Measurements from ENCODE around the gene GPR37L1.
"Not testable (repeated sequence)": the region's sequence is repeated elsewhere in the genome, so short reads cannot be mapped to it uniquely, and the experiment has no call there.

GPR37L1 gene

GRCh38 chr1:202133496-202133895 is 10.8 kb downstream of the GPR37L1 start:
- no peak for DNase-seq (ENCODE audit: low read depth)

- DNase-seq (ENCODE audit: low read depth), result no peak
Measured at GRCh38 chr1:202133989-202134388, 11.3 kb downstream of the GPR37L1 start.

- DNase-seq (ENCODE audit: low read depth), result no peak
Measured at GRCh38 chr1:202134645-202135172, 12.0 kb downstream of the GPR37L1 start.

GRCh38 chr1:202135221-202135721 is 12.6 kb downstream of the GPR37L1 start:
- no peak for DNase-seq (ENCODE audit: low read depth)

GRCh38 chr1:202140833-202141232 is 18.1 kb downstream of the GPR37L1 start:
- DNase-seq (ENCODE audit: low read depth), result no peak

GRCh38 chr1:202141468-202141867 is 18.8 kb downstream of the GPR37L1 start:
- not testable (repeated sequence) for DNase-seq (ENCODE audit: low read depth)

GRCh38 chr1:202143011-202143767 is 20.5 kb downstream of the GPR37L1 start:
- DNase-seq (ENCODE audit: low read depth), result no peak

- DNase-seq (ENCODE audit: low read depth), result no peak
Measured at GRCh38 chr1:202143768-202144401, 21.2 kb downstream of the GPR37L1 start.

GRCh38 chr1:202144402-202145067 is 21.8 kb downstream of the GPR37L1 start, which contains the start of gene ARL8A:
ARL8A (minus strand) TSS chr1:202144737; CDS start chr1:202144572, 165 bp downstream.
- peak; percentile 45 for DNase-seq (ENCODE audit: low read depth)

GRCh38 chr1:202145068-202145743 is 22.5 kb downstream of the GPR37L1 start:
- DNase-seq (ENCODE audit: low read depth), result no peak

- not testable (repeated sequence) for DNase-seq (ENCODE audit: low read depth)
Measured at GRCh38 chr1:202145744-202146140, 23.0 kb downstream of the GPR37L1 start.

- DNase-seq (ENCODE audit: low read depth), result no peak
Measured at GRCh38 chr1:202146279-202146678, 23.6 kb downstream of the GPR37L1 start.

GRCh38 chr1:202146993-202147392 is 24.3 kb downstream of the GPR37L1 start:
- no peak for DNase-seq (ENCODE audit: low read depth)

- no peak for DNase-seq (ENCODE audit: low read depth)
Measured at GRCh38 chr1:202148391-202148790, 25.7 kb downstream of the GPR37L1 start.

GRCh38 chr1:202149566-202149965 is 26.8 kb downstream of the GPR37L1 start:
- no peak for DNase-seq (ENCODE audit: low read depth)

GRCh38 chr1:202150187-202150586 is 27.5 kb downstream of the GPR37L1 start:
- DNase-seq (ENCODE audit: low read depth), result no peak

- DNase-seq (ENCODE audit: low read depth), result no peak
Measured at GRCh38 chr1:202150602-202151001, 27.9 kb downstream of the GPR37L1 start.

GRCh38 chr1:202151045-202151444 is 28.3 kb downstream of the GPR37L1 start:
- DNase-seq (ENCODE audit: low read depth), result no peak

GRCh38 chr1:202152399-202152798 is 29.7 kb downstream of the GPR37L1 start:
- no peak for DNase-seq (ENCODE audit: low read depth)

GRCh38 chr1:202153284-202153683 is 30.6 kb downstream of the GPR37L1 start:
- no peak for DNase-seq (ENCODE audit: low read depth)

- DNase-seq (ENCODE audit: low read depth), result no peak
Measured at GRCh38 chr1:202154148-202154765, 31.5 kb downstream of the GPR37L1 start.
